Lower leg skin (tissue), 3 donors: ENCODE measurements around the gene TRIO.

ENCODE experiments used
- POLR2A ChIP-seq, 2 donors: fragments of 450-650 bp; IDR thresholded peaks; one replicate each; pipeline ENCODE4 v1.6.1; 2016 to 2017; ENCODE audit warnings: antibody characterized with exemption in 2 of 2, mild to moderate bottlenecking in 1 of 2, moderate library complexity in 1 of 2
- TF ChIP-seq, protein P1 (sequence below), 3 donors: fragments of 450-650 bp; IDR thresholded peaks; one replicate each; pipeline ENCODE4 v1.5.1; 2016; ENCODE audit warnings: antibody characterized with exemption in 3 of 3, mild to moderate bottlenecking in 3 of 3, moderate library complexity in 2 of 3

DNA sequence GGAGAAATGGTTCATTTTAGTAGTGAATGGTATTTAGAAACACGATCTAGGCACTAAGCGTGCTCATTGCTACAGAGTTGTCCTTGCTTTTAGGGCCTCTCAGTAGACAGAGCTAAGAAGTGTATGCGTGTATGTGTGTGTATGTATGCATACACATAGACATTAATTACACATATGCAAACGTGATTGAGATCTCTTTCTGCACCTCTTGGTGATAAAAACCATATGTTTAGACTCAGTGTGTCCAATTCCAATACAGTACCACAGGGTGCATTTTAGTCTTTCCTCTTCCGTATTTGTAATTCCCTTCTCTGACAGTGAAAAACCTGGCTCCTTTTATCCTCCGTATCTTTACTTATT is 13.1 kb downstream of the TRIO start:
- TF ChIP-seq, protein P1, sequence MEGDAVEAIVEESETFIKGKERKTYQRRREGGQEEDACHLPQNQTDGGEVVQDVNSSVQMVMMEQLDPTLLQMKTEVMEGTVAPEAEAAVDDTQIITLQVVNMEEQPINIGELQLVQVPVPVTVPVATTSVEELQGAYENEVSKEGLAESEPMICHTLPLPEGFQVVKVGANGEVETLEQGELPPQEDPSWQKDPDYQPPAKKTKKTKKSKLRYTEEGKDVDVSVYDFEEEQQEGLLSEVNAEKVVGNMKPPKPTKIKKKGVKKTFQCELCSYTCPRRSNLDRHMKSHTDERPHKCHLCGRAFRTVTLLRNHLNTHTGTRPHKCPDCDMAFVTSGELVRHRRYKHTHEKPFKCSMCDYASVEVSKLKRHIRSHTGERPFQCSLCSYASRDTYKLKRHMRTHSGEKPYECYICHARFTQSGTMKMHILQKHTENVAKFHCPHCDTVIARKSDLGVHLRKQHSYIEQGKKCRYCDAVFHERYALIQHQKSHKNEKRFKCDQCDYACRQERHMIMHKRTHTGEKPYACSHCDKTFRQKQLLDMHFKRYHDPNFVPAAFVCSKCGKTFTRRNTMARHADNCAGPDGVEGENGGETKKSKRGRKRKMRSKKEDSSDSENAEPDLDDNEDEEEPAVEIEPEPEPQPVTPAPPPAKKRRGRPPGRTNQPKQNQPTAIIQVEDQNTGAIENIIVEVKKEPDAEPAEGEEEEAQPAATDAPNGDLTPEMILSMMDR (IDR thresholded peaks at IDR 0.05): no peak
- no peak for TF ChIP-seq POLR2A (IDR thresholded peaks at IDR 0.05)
